GM12874 (cell line): ENCODE data around the gene LPCAT1.

Source experiments
- TF ChIP-seq, protein P1 (sequence below): IDR thresholded peaks from 2 replicates; pipeline ENCODE4 v1.5.1; 2011; ENCODE audit warnings: low read depth, mild to moderate bottlenecking, control low read depth, low read length, moderate library complexity; ENCODE audit not compliant: insufficient read depth

LPCAT1 gene

DNA sequence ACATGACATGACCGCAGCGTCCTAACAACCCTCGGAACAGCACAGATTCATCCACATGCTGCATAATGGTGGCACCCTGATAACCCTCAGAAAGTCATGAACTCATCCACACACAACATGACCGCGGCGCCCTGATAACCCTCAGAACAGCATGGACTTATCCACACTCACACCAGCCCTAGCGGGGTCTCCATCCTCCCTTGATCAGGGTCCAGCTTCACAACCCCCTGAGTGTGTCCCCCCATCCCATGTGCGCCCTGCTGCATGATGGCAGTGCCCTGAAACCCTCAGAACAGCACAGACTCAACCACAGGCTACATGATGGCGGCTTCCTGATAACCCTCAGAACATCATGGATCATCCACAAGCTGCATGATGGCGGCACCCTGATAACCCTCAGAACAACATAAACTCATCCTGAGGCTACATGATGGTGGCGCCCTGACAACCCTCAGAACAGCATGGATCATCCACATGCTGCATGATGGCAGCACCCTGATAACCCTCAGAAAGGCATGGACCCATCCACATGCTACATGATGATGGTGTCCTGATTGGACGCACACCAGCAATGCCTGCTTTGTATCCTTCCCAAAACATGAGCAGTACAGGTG lies 106.8 kb downstream of the LPCAT1 start:
- TF ChIP-seq, protein P1, sequence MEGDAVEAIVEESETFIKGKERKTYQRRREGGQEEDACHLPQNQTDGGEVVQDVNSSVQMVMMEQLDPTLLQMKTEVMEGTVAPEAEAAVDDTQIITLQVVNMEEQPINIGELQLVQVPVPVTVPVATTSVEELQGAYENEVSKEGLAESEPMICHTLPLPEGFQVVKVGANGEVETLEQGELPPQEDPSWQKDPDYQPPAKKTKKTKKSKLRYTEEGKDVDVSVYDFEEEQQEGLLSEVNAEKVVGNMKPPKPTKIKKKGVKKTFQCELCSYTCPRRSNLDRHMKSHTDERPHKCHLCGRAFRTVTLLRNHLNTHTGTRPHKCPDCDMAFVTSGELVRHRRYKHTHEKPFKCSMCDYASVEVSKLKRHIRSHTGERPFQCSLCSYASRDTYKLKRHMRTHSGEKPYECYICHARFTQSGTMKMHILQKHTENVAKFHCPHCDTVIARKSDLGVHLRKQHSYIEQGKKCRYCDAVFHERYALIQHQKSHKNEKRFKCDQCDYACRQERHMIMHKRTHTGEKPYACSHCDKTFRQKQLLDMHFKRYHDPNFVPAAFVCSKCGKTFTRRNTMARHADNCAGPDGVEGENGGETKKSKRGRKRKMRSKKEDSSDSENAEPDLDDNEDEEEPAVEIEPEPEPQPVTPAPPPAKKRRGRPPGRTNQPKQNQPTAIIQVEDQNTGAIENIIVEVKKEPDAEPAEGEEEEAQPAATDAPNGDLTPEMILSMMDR, result no peak

DNA sequence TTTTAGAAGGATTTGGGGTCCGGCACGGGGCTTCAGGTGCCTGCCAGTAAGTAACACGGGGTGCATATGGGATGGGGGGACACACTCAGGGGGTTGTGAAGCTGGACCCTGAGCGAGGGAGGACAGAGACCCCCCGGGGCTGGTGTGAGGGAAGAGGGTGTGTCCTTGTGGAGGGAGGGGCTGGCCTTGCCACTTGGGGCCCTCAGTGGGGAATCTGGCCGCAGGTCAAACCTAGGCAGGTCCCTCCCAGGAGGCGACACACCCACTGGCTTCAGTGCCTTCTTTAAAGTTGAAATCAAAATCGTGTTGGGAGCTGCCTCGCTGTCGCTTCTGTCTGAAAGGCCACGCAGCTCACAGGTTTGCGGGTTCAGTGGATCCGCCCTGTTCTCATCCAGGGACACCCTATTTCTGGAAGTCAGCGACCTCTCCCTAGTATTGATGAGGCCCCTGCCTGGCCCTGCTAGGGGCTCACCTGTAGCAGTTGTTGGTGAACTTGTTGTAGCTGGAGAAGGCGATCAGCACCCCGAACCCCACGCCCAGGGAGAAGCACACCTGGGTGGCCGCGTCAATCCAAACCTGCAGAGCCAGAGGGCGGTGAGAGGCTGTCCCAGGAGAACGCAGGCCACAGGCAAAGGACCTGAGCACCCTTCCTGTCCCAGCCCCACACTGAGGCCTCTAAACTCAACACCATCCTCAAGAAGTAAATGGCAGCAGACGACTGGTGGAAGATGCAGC lies 108.0 kb downstream of the LPCAT1 start:
- TF ChIP-seq, protein P1, result no peak

DNA sequence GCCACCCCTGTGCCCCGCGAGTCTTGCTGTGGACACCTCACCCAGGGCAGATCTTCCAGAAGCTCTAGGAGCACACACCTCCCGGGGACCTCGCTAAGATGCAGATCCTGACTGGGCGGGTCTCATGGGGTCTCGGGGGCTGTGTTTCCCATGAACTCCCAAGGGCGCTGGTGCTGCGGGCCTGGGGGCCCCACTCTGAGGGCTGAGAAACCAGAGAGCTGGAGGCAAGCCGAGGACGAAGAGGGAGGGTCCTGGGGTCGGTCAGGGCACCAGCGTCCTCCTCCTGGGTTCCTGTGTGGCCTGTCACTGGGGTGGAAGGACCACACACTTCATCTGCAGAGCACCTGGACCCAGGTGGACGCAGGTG lies 108.7 kb downstream of the LPCAT1 start:
- TF ChIP-seq, protein P1, result no peak

DNA sequence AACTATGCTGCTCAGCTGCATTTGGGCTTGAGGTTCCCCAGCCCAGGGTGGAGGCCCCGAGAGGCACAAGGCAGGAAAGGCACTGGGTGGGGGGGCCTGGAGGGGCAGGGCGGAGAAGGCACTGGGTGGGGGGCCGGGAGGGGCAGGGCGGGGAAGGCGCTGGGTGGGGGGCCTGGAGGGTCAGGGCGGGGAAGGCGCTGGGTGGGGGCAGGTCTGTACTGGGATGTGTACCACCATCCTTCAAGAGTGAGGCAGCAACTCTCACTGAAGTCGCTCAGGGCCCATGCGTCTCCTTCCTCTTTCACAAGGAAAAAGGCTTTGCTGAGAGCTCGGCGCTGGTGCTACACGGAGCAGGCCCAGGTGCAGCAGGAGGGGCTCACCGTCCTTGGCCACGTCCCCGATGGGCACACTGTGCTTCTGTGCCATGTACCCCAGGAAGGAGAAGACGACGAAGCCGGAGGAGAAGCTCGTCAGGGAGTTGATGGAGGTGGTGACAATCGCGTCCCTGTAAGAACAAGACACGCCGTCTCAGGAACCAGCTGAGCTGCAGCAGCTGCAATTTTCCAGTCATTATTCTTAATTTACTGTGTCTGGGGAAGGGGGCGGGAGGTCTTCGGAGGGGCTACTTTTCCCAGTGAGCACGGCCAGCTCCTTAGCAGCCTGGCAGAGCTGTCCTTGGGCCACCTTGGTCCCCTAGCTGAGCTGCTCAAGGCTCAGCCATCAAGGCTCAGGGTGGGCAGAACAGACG lies 109.3 kb downstream of the LPCAT1 start:
- TF ChIP-seq, protein P1, result no peak

DNA sequence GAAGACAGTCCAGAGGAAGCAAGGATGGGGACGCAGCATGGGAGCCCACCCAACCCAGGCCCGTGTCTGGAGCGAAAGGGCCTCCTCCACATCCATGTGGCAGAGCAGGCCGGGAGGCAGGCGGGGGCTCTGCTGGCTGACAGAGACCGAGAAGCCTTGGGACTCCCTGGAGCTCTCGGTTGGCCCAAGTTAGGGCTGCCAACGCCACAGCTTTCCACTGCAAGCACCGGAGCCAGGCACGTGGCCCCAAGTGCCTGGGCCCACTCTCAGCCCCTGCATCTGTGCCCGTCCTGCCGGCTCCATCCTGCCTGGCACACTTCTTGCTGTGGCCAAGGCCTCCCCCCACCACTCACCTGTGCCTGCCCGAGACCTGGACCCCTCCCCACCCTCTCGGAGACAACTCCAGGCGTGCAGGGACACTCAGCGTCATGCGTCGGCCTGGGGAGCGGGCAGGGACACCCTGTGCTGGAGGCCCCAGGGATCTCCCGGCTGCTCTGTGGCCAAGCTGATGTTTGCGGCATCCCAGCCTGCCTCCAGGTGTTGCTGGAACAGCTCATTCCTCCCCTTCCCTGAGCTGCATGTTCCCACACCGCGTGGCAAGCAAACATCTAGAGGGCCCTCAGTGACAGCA lies 110.0 kb downstream of the LPCAT1 start:
- TF ChIP-seq, protein P1, result no peak

DNA sequence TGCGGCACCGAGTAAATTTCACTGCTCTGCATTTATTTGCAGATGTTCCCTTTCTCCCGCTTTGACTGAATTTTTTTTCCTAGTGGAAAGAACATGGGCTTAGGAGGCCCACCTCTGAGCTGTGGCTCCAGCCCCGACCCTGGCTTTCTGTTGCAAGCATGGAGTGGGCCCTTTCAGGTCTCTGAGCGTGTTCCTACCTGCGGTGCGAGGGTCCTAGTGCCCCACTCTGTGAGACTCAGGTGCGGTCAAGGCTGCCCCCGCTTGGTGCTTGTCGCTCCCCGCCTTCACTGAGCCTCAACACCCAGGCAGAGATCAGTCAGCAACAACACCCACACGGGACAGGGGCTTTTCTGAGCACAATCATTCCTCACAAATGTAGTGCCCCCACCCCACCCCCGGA lies 110.5 kb downstream of the LPCAT1 start:
- TF ChIP-seq, protein P1, result no peak

DNA sequence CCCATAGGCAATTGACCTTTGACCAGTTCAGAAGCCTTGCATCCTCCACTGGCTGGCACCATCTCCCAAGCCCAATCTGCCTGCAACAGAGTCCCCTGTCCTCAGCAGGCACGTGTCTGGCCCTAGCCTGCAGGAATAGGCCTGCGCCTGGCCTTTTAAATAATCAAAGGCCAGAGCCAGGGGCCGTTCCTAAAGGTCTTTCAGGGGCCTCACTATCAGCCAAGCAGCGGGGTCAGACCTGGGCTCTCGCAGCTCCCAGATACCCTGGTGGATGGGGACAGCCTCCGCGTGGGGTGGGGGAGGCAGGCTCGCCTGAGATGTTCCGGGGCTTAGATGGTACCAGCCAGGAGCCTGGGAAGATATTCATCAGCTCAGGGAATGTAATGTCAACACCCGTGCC lies 111.1 kb downstream of the LPCAT1 start:
- TF ChIP-seq, protein P1, result no peak
